ENCODE data around the gene NSUN2.
"Not testable (repeated sequence)": the region's sequence is repeated elsewhere in the genome, so short reads cannot be mapped to it uniquely, and the experiment has no call there.

The NSUN2 gene

GRCh38 chr5:6659941-6660684 lies 27.3 kb upstream of the NSUN2 start:
- no peak overlapping the region for H3K4me3 ChIP-seq (ENCODE audit: low read depth, low read length)
- no peak for TF ChIP-seq CTCF (conservative IDR thresholded peaks at IDR 0.05; ENCODE audit: low read depth, low read length)
- no peak for DNase-seq (ENCODE audit: low read depth)

- peak; percentile 8 for DNase-seq (ENCODE audit: low read depth)
- H3K4me3 ChIP-seq (ENCODE audit: low read depth, low read length): no peak overlapping the region
- TF ChIP-seq CTCF (conservative IDR thresholded peaks at IDR 0.05; ENCODE audit: low read depth, low read length): no peak
Measured at GRCh38 chr5:6656680-6657079, 23.8 kb upstream of the NSUN2 start.

- H3K4me3 ChIP-seq (ENCODE audit: low read depth, low read length): no peak overlapping the region
- no peak for DNase-seq (ENCODE audit: low read depth)
- TF ChIP-seq CTCF (conservative IDR thresholded peaks at IDR 0.05; ENCODE audit: low read depth, low read length): no peak
Measured at GRCh38 chr5:6655432-6655831, 22.6 kb upstream of the NSUN2 start.

- no peak for DNase-seq (ENCODE audit: low read depth)
- TF ChIP-seq CTCF (conservative IDR thresholded peaks at IDR 0.05; ENCODE audit: low read depth, low read length): no peak
- H3K4me3 ChIP-seq (ENCODE audit: low read depth, low read length): no peak overlapping the region
Measured at GRCh38 chr5:6652025-6652424, 19.2 kb upstream of the NSUN2 start.

- no peak overlapping the region for H3K4me3 ChIP-seq (ENCODE audit: low read depth, low read length)
- no peak for DNase-seq (ENCODE audit: low read depth)
- no peak for TF ChIP-seq CTCF (conservative IDR thresholded peaks at IDR 0.05; ENCODE audit: low read depth, low read length)
Measured at GRCh38 chr5:6649681-6650080, 16.8 kb upstream of the NSUN2 start.

- TF ChIP-seq CTCF (conservative IDR thresholded peaks at IDR 0.05; ENCODE audit: low read depth, low read length): no peak
Measured at GRCh38 chr5:6649186-6649585, 16.3 kb upstream of the NSUN2 start.

GRCh38 chr5:6645571-6646362 lies 12.9 kb upstream of the NSUN2 start:
- DNase-seq (ENCODE audit: low read depth): peak; percentile 21

More at GRCh38 chr5:6649186-6649585, 16.3 kb upstream of the NSUN2 start:
- no peak overlapping the region for H3K4me3 ChIP-seq (ENCODE audit: low read depth, low read length)
- DNase-seq (ENCODE audit: low read depth): no peak

More at GRCh38 chr5:6645571-6646362, 12.9 kb upstream of the NSUN2 start:
- H3K4me3 ChIP-seq (ENCODE audit: low read depth, low read length): not testable (repeated sequence)

Data from choroid plexus epithelial cell (primary cell).